Mammary epithelial cell (primary cell): Measurements from ENCODE around the gene DPP10.

Source experiments
- CTCF ChIP-seq, 2 donors: IDR thresholded peaks in 1 of 2; conservative IDR thresholded peaks in 1 of 2; 2 replicates each; pipeline ENCODE4 v1.5.1; 2011 to 2012; ENCODE audit warnings: inconsistent platforms in 2 of 2, low read length in 2 of 2, mild to moderate bottlenecking in 2 of 2, control low read depth in 1 of 2, low read depth in 1 of 2; ENCODE audit not compliant: insufficient read depth in 1 of 2; ENCODE audit errors: extremely low read depth in 1 of 2
- EZH2 ChIP-seq: IDR thresholded peaks from 2 replicates; pipeline ENCODE4 v1.6.1; 2012; ENCODE audit warnings: low read length, inconsistent platforms, borderline replicate concordance

GRCh38 chr2:114610677-114611076 is 168.2 kb downstream of the DPP10 start:
- TF ChIP-seq CTCF (conservative IDR thresholded peaks at IDR 0.05 in 1 of 2, IDR thresholded peaks at IDR 0.05 in 1 of 2; ENCODE audit: extremely low read depth in 1 of 2, insufficient read depth in 1 of 2, low read depth in 1 of 2, low read length in 2 of 2): no peak
- no peak for TF ChIP-seq EZH2
